ENCODE data around the gene RCSD1. TPM values are rescaled to one million over a fixed set of nuclear protein-coding genes. Genes with fewer than 3 reads are reported as not detected.

The RCSD1 gene
- total and polyA plus RNA-seq, 2 of the 4 experiments (the other 2 are of a cell fraction), result 0.03 TPM; not detected in 1

- Histone ChIP-seq H3K4me3 (ENCODE audit: insufficient read depth, low read depth, low read length) (no peak overlapping the region), H2AK9ac (replicated peaks; ENCODE audit: low read depth, low read length, poor library complexity) (no peak overlapping the region), H2AK5ac (ENCODE audit: low read depth, low read length) (no peak overlapping the region), H3K56ac (ENCODE audit: extremely low read depth, insufficient read depth, low read length) (no peak overlapping the region), H3K9me3 (ENCODE audit: control insufficient read depth, insufficient read depth, low read length) (no peaks in the 10 kb centered on the region), H4K8ac (ENCODE audit: low read depth in 2 of 2, low read length in 2 of 2) (no peak overlapping the region), H4K5ac (ENCODE audit: low read depth, low read length) (no peak overlapping the region), H2BK120ac (ENCODE audit: low read depth, low read length) (no peak overlapping the region), H3K36me3 (ENCODE audit: control insufficient read depth, insufficient read depth, low read length) (no peaks in the 10 kb centered on the region), H2AFZ (replicated peaks; ENCODE audit: low read length, poor library complexity) (no peak overlapping the region), H3K79me1 (ENCODE audit: low read depth in 1 of 2, low read length in 2 of 2) (no peaks in the 10 kb centered on the region), H3K4me1 (ENCODE audit: control insufficient read depth, insufficient read depth, low read length) (no peaks in the 10 kb centered on the region), H3K18ac (ENCODE audit: low read depth, low read length) (no peak overlapping the region), H3K4ac (ENCODE audit: low read depth, low read length) (no peak overlapping the region), H2BK15ac (ENCODE audit: low read depth, low read length) (no peak overlapping the region), H3K27ac (ENCODE audit: insufficient read depth, low read length) (no peak overlapping the region), H3K4me2 (ENCODE audit: low read depth, low read length) (no peak overlapping the region), H3K23ac (ENCODE audit: low read depth, low read length) (no peak overlapping the region), H2BK20ac (ENCODE audit: low read depth, low read length) (no peak overlapping the region), H4K20me1 (ENCODE audit: insufficient read depth, low read length) (no peaks in the 10 kb centered on the region), H2BK5ac (ENCODE audit: low read depth, low read length, poor library complexity, severe bottlenecking) (no peak overlapping the region), H3K9me1 (ENCODE audit: insufficient read depth, low read length) (no peaks in the 10 kb centered on the region), H3K14ac (replicated peaks; ENCODE audit: low read depth, low read length) (no peak overlapping the region), H3K27me3 (ENCODE audit: control insufficient read depth, insufficient read depth, low read length) (peaks cover 60% of the 10 kb centered on the region), H3K9ac (ENCODE audit: low read depth, low read length) (no peak overlapping the region), H4K91ac (ENCODE audit: insufficient read depth, low read depth, low read length) (no peak overlapping the region)
- DNase-seq, result no peak
- BruUV-seq (replicated peaks), result no TSS peak
- intact Hi-C loops (cut with micrococcal nuclease) (no loop called here), in situ Hi-C loops (cut with MboI; ENCODE audit: low sequenced_read_pairs) (no loop called here), dilution Hi-C loops (cut with HindIII; ENCODE audit: low sequenced_read_pairs, unreplicated experiment) (no loop called here)
- ATAC-seq (ENCODE audit: low read depth), result no peak
- WGBS, 2 experiments (ENCODE audit: extremely low coverage in 2 of 2, insufficient read length in 1 of 2), result no CpG with 5 or more reads among the region's 3 CpGs
- ChIA-PET POLR2A (ENCODE audit: unreplicated experiment) (no interaction called here), CTCF (interaction anchor here (0.6 kb wide), 1 partner anchor 12 kb away, joined by 3 read pairs; no protein-coding TSS in a partner anchor)
- TF ChIP-seq CHD1 (IDR thresholded peaks at IDR 0.05; ENCODE audit: low read depth, low read length) (no peak), MXI1 (IDR thresholded peaks at IDR 0.05; ENCODE audit: borderline replicate concordance, low read depth, low read length) (no peak), RFX5 (IDR thresholded peaks at IDR 0.05; ENCODE audit: low read depth, low read length) (no peak), POLR2A (IDR thresholded peaks at IDR 0.05; ENCODE audit: low read depth, low read length) (no peak), BHLHE40 (IDR thresholded peaks at IDR 0.05; ENCODE audit: low read depth, low read length) (no peak), SMC3 (IDR thresholded peaks at IDR 0.05; ENCODE audit: low read depth, low read length) (no peak), USF2 (IDR thresholded peaks at IDR 0.05; ENCODE audit: low read depth, low read length) (no peak), RCOR1 (IDR thresholded peaks at IDR 0.05; ENCODE audit: insufficient replicate concordance, low read length) (no peak), MAZ (IDR thresholded peaks at IDR 0.05; ENCODE audit: borderline replicate concordance, low read depth, low read length) (no peak), ELK1 (IDR thresholded peaks at IDR 0.05; ENCODE audit: borderline replicate concordance, low read depth, low read length) (no peak), CTCF (conservative IDR thresholded peaks at IDR 0.05; ENCODE audit: low read depth, low read length) (no peak), NFE2L2 (IDR thresholded peaks at IDR 0.05; ENCODE audit: low read depth, low read length) (no peak)
Observed at GRCh38 chr1:167631386-167631935, 1.4 kb downstream of the RCSD1 start.

Data from IMR-90 (cell line).